Measurements from ENCODE around the gene ARL14EP. TPM values are rescaled to one million over a fixed set of nuclear protein-coding genes. Genes with fewer than 3 reads are reported as not detected.

Gene ARL14EP
- total and polyA plus RNA-seq, 2 donors (not counting 3 experiments of a cell fraction or from before 2014, with no cell fraction given) = 9.6 to 16.7 TPM

- CTCF ChIA-PET = no interaction called here
- intact Hi-C loops (cut with micrococcal nuclease) (no loop called here), dilution Hi-C loops (cut with MboI; ENCODE audit: extremely low pct_ligation_motif_present, low sequenced_read_pairs) (no loop called here)
These were observed 30.4 kb upstream of the ARL14EP start for GRCh38 chr11:30292545-30292944.

More at GRCh38 chr11:30292545-30292944, 30.4 kb upstream of the ARL14EP start:
- Histone ChIP-seq H3K27me3 (ENCODE audit: control insufficient read depth in 2 of 2, insufficient read depth in 2 of 2, low read length in 2 of 2) (no peaks in the 10 kb centered on the region), H3K9ac (replicated peaks; ENCODE audit: extremely low read depth, insufficient read depth, low read length) (no peak overlapping the region), H3K27ac (ENCODE audit: insufficient read depth, low read depth, low read length) (no peak overlapping the region), H3K4me2 (ENCODE audit: insufficient read depth, low read length) (no peak overlapping the region), H3K4me3 (replicated peaks in 1 of 3; ENCODE audit: insufficient read depth in 1 of 3, low read depth in 1 of 3, low read length in 3 of 3) (no peak overlapping the region), H3K9me3 (replicated peaks; ENCODE audit: control insufficient read depth, insufficient read depth, low read length) (no peaks in the 10 kb centered on the region), H3K79me2 (ENCODE audit: control insufficient read depth, insufficient read depth, low read length) (no peaks in the 10 kb centered on the region), H3K36me3 (ENCODE audit: control insufficient read depth in 2 of 2, extremely low read depth in 1 of 2, insufficient read depth in 2 of 2, low read length in 2 of 2) (no peaks in the 10 kb centered on the region), H2AFZ (ENCODE audit: low read depth, low read length) (no peak overlapping the region), H4K20me1 (replicated peaks; ENCODE audit: control insufficient read depth, extremely low read depth, insufficient read depth, low read length) (no peaks in the 10 kb centered on the region), H3K4me1 (ENCODE audit: control insufficient read depth, extremely low read depth, insufficient read depth, low read length) (no peaks in the 10 kb centered on the region), H3K9me1 (replicated peaks; ENCODE audit: control insufficient read depth, extremely low read depth, insufficient read depth, low read length) (no peaks in the 10 kb centered on the region)
- FAIRE-seq (no peak), DNase-seq (ENCODE audit: low read depth, low spot score) (no peak)
- no peak for TF ChIP-seq EZH2 (IDR thresholded peaks at IDR 0.05; ENCODE audit: borderline replicate concordance, low read depth, low read length, severe bottlenecking)
- TF ChIP-seq CTCF (IDR thresholded peaks at IDR 0.05; ENCODE audit: extremely low read depth in 1 of 2, insufficient read depth in 1 of 2, low read depth in 1 of 2, low read length in 2 of 2) = no peak
- no TSS peak for BruUV-seq (replicated peaks)
- POLR2A ChIA-PET = no interaction called here
